SKM-1 treated with dmso at 0.1 percent for 144 hours (cell line): ENCODE measurements around the gene MSX1.

Source experiments
- DNase-seq: peaks from one replicate; lab custom pipeline; 2025; ENCODE audit not compliant: unreplicated experiment; lab: John Stamatoyannopoulos, UW

The MSX1 gene

GRCh38 chr4:4857001-4857808 is 2.3 kb upstream of the MSX1 start:
- DNase-seq: no peak

DNA sequence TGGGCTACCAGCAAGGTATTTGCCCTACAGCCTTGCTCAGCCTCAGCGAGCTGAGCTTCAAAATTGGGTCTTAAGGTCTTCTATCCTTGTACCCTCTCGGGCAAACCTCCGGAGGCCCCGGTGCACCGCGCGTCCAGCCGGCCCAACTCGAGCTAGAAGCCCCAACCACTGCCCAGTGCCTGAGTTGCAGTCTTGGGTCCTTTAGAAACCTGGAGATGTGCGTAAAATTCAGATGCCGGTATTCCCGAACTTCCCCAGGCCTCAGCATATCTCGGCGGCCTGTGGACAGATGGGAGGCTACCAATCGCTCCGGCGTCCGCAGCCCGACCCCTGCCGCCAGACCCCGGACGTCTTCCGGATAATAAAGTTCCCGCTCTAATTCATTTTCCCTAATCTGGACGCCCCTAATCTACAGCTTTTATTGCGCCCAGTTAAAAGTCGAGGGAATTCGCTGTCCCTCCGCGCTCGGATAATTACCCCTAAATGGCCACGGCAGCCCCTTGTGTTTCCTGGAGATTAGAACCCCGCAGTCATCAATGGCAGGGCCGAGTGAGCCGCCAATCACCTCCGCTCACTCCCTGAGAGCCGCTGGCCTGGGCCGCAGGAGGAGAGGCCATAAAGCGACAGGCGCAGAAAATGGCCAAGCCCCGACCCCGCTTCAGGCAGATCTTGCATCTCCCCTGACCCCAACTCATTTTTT is 1.5 kb upstream of the MSX1 start:
- no peak for DNase-seq

DNA sequence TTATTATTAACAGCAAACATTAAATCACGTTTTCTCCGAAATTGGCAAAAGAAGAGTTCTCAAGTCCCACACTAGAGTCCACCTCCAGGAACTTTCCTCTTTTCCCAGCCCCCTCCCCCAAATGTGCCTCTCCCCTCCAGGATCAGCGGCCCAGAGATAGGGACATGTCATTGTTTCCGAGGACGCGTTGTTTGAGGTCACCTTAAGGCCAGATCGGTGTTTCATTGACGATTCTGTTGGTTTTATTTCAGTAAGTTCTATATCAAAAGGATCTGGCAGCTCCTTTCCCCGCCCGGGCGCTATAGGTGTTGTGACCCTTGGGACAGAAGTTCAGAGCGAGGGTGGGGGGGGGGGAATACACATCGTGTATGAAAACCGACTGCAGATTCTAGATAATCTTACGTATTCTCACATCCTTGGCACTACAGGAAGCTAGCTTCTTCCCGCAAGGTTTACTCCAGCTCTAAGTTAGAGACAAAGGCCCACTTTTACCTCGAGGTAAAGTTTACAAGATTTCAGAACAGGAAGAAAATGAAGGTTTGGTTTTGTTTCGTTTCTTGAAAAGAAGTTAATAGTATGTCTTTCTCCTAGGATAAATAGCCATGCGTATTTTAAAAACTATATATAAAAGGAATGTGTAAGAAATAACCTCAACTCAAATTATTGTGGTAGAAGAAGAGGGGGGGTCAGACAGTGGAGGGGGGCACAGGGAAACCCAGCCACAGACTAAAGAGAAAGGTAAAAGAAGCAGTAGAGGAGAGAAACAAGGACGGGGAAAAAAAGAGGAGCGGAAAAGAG is 739 bp upstream of the MSX1 start:
- no peak for DNase-seq

GRCh38 chr4:4859799-4860599 is 534 bp downstream of the MSX1 start:
- DNase-seq: no peak

DNA sequence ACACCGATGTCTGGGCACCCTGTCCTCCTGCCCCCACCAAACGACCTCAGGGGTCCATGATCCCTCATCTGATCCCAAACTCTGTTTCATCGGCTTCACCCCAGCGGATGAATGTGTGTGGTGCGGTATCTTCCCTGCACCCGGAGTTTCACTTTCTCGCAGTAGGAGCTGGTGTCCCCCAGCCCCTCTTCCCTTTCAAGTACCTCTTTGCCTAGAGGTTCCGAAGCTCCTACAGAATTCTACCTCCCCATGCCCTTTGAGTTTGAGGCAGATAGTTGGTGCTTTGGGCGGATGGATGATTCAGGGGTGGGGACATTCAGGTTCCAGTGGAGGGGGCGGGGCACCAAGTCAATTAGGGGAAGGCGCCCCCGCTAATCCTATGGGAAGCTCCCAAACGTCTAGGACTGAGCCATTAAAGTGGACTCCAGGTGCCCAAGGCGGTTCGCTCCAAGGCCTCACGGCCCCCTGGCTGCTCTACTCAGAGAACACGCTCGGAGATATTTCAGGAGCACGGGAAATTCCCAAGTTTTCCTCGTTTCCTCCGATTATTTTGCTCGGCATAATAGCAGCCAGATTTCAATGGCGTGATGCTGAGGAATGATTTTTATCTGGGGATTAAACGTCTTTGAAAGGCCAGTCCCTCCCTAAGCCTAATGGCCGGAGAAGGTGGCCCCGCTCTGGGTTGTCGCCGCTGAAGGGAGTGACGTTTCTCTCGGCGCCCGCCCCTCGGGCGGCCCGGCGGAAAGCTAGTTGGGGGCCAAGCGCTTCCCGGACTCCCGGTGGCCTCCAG is 1.3 kb downstream of the MSX1 start:
- DNase-seq: no peak

- DNase-seq: no peak
Measured at GRCh38 chr4:4861390-4862018, 2.0 kb downstream of the MSX1 start.

DNA sequence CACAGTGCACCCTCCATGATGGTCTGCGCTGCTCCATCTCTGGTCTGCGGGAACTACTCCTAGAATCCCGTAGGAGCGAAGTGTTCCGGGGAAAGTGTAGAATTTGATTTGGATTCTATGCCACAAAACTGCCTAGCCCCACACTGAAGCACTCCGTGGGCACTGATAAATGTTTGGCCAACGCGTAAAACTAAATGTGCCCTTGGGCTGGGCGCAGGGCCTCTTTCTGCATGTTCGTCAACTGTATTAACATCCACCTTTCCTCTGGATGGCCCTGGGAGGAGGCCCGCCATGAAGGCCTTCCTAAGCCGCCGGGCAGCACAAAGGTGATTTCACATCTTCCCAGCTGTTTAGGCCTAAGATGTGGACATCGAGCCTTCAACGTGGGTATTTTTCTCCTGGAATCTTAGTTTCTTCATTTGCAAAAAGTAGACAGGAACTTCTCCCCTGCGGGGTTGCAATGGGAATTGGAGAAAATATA is 2.6 kb downstream of the MSX1 start:
- no peak for DNase-seq

DNA sequence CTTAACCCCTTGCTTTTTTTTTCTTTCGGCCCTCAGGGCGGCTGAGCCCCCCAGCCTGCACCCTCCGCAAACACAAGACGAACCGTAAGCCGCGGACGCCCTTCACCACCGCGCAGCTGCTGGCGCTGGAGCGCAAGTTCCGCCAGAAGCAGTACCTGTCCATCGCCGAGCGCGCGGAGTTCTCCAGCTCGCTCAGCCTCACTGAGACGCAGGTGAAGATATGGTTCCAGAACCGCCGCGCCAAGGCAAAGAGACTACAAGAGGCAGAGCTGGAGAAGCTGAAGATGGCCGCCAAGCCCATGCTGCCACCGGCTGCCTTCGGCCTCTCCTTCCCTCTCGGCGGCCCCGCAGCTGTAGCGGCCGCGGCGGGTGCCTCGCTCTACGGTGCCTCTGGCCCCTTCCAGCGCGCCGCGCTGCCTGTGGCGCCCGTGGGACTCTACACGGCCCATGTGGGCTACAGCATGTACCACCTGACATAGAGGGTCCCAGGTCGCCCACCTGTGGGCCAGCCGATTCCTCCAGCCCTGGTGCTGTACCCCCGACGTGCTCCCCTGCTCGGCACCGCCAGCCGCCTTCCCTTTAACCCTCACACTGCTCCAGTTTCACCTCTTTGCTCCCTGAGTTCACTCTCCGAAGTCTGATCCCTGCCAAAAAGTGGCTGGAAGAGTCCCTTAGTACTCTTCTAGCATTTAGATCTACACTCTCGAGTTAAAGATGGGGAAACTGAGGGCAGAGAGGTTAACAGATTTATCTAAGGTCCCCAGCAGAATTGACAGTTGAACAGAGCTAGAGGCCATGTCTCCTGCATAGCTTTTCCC is 3.4 kb downstream of the MSX1 start:
- no peak for DNase-seq

DNA sequence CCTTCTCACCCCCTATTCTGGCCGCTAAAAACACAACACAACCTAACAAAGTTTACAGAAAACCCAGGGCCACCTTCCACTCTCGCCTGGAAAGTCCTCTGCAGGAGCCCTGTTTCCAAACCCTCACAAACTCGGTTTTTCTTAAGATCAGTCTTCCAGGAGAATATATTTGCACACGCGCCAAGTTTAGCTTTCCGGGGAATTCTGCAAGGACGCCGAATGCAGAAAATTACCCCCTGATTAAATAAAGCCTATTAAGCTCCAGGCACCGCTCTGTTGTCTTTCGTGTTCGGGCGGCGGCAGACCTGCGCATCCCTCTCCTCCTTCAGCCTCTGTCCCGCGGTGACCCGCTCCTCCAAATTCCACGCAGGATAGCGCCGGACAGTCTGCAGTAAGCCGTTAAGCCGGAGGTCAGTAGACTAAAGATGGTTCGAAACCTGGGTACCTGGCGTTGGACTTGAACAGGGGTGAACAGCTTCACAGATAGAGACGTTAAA is 5.0 kb downstream of the MSX1 start:
- DNase-seq: no peak

GRCh38 chr4:4864940-4865704 is 5.7 kb downstream of the MSX1 start:
- no peak for DNase-seq

DNA sequence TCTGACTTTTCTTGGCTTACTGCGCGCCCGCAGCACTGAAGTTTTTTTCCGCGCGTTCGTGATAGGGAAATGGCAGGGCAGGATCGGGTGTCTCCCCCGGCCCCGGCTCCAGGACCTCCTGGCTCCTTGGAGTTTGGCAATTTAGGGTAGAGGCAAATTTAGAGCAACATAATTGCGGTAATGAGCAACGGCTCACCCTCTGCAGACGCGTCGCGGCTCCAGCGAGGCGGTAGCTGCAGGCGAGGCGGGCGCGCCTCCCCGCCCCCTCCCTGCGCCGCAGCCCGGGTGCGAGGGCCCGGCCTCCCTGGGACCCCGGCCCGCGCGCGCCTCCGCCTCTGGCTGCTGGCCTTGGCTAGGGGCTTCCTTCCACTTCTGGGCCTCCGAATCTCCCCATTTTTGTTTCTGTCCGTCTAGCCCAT is 6.2 kb downstream of the MSX1 start:
- DNase-seq: no peak

GRCh38 chr4:4866124-4866865 is 6.8 kb downstream of the MSX1 start:
- DNase-seq: no peak

GRCh38 chr4:4866866-4867374 is 7.5 kb downstream of the MSX1 start:
- no peak for DNase-seq

- DNase-seq: no peak
Measured at GRCh38 chr4:4867375-4868039, 8.0 kb downstream of the MSX1 start.

DNA sequence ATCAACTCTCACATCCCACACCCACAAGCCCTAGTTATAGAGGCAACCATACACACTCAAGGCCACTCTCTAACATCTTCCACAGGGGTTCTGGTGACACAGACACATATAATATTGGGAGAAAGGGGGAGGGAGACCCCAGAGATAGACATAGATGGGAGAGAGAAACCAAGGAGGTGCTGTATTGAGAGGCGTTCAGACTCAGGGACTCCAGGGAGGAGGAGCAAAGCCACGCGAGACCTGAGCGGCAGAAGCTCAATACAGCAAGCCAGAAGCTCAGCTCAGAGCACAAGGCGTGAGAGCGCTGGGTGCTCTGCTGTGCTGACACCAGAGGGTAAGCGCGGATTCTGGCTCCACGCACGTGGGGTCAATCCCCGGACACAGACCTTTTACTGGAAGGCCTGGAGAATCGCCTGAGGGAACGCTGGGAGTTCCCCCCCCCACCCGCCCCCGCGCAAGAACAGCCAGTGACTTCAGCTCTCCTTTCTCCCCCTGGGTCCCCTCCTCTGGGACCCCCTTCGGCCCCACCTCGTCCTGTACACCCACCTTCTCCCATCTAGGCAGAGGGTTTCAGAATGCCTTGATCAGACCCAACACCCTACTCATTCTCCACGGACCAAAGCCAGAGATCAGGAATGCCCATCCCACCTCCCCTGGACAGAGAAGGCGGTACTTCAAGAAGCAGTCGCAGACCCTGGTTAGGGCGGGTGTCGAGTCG is 8.7 kb downstream of the MSX1 start:
- no peak for DNase-seq
